ENCODE results near the gene FHAD1.

The FHAD1 gene

GRCh38 chr1:15282810-15283474 lies 35.9 kb downstream of the FHAD1 start:
- TF ChIP-seq CTCF (IDR thresholded peaks at IDR 0.05; ENCODE audit: borderline replicate concordance, insufficient read depth, low read depth, low read length), result no peak
- no peak overlapping the region for H3K4me3 ChIP-seq (ENCODE audit: low read depth, low read length)

GRCh38 chr1:15283526-15283925 lies 36.5 kb downstream of the FHAD1 start:
- H3K4me3 ChIP-seq (ENCODE audit: low read depth, low read length), result no peak overlapping the region
- TF ChIP-seq CTCF (IDR thresholded peaks at IDR 0.05; ENCODE audit: borderline replicate concordance, insufficient read depth, low read depth, low read length), result no peak

- no peak for TF ChIP-seq CTCF (IDR thresholded peaks at IDR 0.05; ENCODE audit: borderline replicate concordance, insufficient read depth, low read depth, low read length)
- no peak overlapping the region for H3K4me3 ChIP-seq (ENCODE audit: low read depth, low read length)
These were observed 39.4 kb downstream of the FHAD1 start for GRCh38 chr1:15286452-15286851.

GRCh38 chr1:15287035-15287979 lies 40.3 kb downstream of the FHAD1 start:
- H3K4me3 ChIP-seq (ENCODE audit: low read depth, low read length), result no peak overlapping the region
- TF ChIP-seq CTCF (IDR thresholded peaks at IDR 0.05; ENCODE audit: borderline replicate concordance, insufficient read depth, low read depth, low read length), result no peak

- H3K4me3 ChIP-seq (ENCODE audit: low read depth, low read length), result no peak overlapping the region
- TF ChIP-seq CTCF (IDR thresholded peaks at IDR 0.05; ENCODE audit: borderline replicate concordance, insufficient read depth, low read depth, low read length), result no peak
These were observed 41.3 kb downstream of the FHAD1 start for GRCh38 chr1:15288173-15288926.

GRCh38 chr1:15289251-15289651 lies 42.2 kb downstream of the FHAD1 start:
- TF ChIP-seq CTCF (IDR thresholded peaks at IDR 0.05; ENCODE audit: borderline replicate concordance, insufficient read depth, low read depth, low read length), result no peak
- no peak overlapping the region for H3K4me3 ChIP-seq (ENCODE audit: low read depth, low read length)

All from GM12875 (cell line).